Tibial nerve (tissue), 4 donors: ENCODE data around the gene ZBTB34.

Experiments
- EP300 ChIP-seq, 2 donors: sonication (generic); formaldehyde crosslinking; IDR thresholded peaks; one replicate each; pipeline ENCODE4 v1.6.1; 2017; ENCODE audit warnings: antibody characterized with exemption in 2 of 2, mild to moderate bottlenecking in 1 of 2
- POLR2A ChIP-seq, 2 donors: fragments of 450-650 bp; IDR thresholded peaks; one replicate each; pipeline ENCODE4 v1.6.1; 2017; ENCODE audit warnings: antibody characterized with exemption in 2 of 2, mild to moderate bottlenecking in 2 of 2, moderate library complexity in 2 of 2
- TF ChIP-seq, protein P1 (sequence below), 5 experiments: fragments of 200-600 bp in 3 of 5; fragments of 450-650 bp in 2 of 5; sonication (generic) in 3 of 5; IDR thresholded peaks; one replicate each; pipeline ENCODE4 v1.5.1; 2016 to 2019; ENCODE audit warnings: antibody characterized with exemption in 5 of 5, mild to moderate bottlenecking in 3 of 5, moderate library complexity in 2 of 5

DNA sequence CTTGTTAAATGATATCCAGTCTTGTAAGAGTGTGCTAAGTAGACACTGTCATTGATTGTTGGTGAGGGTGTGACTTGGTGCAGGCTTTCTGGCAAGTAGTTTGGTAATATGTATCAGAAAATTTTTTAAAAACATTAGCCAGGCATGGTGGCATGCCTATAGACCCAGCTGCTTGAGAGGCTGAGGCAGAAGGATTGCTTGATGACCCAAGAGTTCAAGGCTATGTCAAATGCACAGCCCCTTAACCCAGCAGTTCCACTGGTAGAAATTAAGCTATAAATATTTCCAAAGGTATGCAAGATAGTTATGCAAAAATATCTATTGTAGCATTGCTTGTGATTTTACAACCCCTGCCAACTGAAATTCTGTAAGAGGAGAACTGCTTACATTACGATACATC, 31.4 kb upstream of the ZBTB34 start:
- TF ChIP-seq, protein P1, sequence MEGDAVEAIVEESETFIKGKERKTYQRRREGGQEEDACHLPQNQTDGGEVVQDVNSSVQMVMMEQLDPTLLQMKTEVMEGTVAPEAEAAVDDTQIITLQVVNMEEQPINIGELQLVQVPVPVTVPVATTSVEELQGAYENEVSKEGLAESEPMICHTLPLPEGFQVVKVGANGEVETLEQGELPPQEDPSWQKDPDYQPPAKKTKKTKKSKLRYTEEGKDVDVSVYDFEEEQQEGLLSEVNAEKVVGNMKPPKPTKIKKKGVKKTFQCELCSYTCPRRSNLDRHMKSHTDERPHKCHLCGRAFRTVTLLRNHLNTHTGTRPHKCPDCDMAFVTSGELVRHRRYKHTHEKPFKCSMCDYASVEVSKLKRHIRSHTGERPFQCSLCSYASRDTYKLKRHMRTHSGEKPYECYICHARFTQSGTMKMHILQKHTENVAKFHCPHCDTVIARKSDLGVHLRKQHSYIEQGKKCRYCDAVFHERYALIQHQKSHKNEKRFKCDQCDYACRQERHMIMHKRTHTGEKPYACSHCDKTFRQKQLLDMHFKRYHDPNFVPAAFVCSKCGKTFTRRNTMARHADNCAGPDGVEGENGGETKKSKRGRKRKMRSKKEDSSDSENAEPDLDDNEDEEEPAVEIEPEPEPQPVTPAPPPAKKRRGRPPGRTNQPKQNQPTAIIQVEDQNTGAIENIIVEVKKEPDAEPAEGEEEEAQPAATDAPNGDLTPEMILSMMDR (IDR thresholded peaks at IDR 0.05) = no peak
- TF ChIP-seq POLR2A (IDR thresholded peaks at IDR 0.05) (no peak), EP300 (IDR thresholded peaks at IDR 0.05) (no peak)
